Cardiac fibroblast (primary cell): Measurements from ENCODE around the gene ZMPSTE24.

Experiments used
- DNase-seq, 2 donors: peaks; one replicate each; pipeline versions ENCODE4 v3.0.0 to v3.0.0-alpha.2; 2010; ENCODE audit warnings: low read depth in 2 of 2
- H3K4me3 ChIP-seq, 2 donors: replicated peaks in 1 of 2; 1 replicate in 1 of 2; 2 replicates in 1 of 2; pipeline ENCODE4 v1.5.1; 2011; ENCODE audit warnings: low read depth in 2 of 2, low read length in 2 of 2, mild to moderate bottlenecking in 2 of 2, moderate library complexity in 1 of 2
- CTCF ChIP-seq: IDR thresholded peaks from one replicate; pipeline ENCODE4 v1.5.1; 2011; ENCODE audit warnings: low read depth, mild to moderate bottlenecking, low read length, inconsistent platforms

ZMPSTE24 gene

GRCh38 chr1:40308036-40308727, 50.1 kb downstream of the ZMPSTE24 start:
- DNase-seq = peak in 1 of 2 donors; percentile 46
- TF ChIP-seq CTCF = no peak
- no peak overlapping the region for H3K4me3 ChIP-seq

- no peak overlapping the region for H3K4me3 ChIP-seq
- no peak for TF ChIP-seq CTCF
- DNase-seq = no peak
These were observed 51.5 kb downstream of the ZMPSTE24 start for GRCh38 chr1:40309374-40310128.

- TF ChIP-seq CTCF = no peak
- DNase-seq = no peak
- H3K4me3 ChIP-seq = no peak overlapping the region
These were observed 52.1 kb downstream of the ZMPSTE24 start for GRCh38 chr1:40310129-40310461.

DNA sequence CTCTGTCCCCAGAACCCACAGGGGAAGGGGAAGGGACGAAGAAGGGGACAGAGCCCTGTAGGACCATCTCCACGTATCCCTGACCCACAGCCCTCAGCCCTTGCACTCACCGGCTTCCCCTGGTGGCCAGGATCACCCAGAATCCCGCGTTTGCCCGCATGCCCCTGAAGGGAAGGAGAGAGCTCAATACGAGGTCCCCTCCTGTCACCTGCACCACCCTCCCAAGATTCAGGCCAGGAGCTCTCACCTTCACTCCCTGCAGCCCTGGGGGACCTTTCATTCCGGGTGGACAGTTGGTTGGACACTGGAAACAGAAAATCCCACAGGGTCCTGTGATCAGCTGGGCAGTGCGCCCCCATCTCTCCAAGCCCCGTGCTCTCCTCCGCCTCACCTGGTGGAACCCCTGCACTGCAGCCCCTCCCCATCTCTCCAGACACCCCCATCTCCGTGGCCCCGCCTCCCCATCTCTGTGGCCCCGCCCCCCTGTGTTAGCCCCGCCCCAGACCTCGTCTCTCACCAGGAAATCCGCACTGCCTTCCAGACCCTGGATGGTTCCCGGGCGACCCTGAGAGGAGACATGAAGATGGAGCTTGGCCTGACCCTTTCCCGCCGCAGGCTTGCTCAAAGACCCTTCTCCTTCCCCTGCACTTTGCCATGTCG, 53.1 kb downstream of the ZMPSTE24 start:
- no peak for DNase-seq
- H3K4me3 ChIP-seq = no peak overlapping the region
- TF ChIP-seq CTCF = no peak

DNA sequence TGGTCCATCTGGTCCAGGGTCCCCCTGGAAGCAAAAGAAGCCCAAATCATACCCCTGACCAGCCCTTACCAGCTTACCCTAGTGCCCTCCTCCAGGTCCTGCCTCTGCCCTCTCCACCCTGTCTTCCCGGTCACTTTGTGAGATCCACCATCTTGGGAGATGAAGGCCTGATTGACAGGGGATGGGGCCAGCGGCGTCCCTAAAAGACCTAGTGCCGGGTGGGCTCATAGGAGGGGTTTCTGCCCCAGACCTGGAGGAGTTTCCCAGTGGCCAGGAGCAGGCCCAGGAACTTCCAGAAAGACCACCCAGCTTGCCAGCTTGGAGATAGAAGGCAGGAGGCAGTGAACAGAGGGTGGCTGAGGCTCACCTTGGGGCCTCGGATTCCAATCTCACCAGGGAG, 53.7 kb downstream of the ZMPSTE24 start:
- TF ChIP-seq CTCF = no peak
- DNase-seq = no peak
- H3K4me3 ChIP-seq = no peak overlapping the region

GRCh38 chr1:40312238-40313205, 54.5 kb downstream of the ZMPSTE24 start:
- no peak overlapping the region for H3K4me3 ChIP-seq
- peak in 1 of 2 donors; percentile 7 for DNase-seq
- no peak for TF ChIP-seq CTCF
